Ascending aorta (tissue), 2 donors: ENCODE results near the gene ATP7A. TPM values are rescaled to one million over a fixed set of nuclear protein-coding genes. Genes with fewer than 3 reads are reported as not detected.

ENCODE experiments used
- DNase-seq, 2 donors: peaks; one replicate each; pipeline ENCODE4 v3.0.0-alpha.2; 2019; ENCODE audit warnings: low spot score in 2 of 2
- H3K27ac ChIP-seq, 2 donors: fragments of 200-600 bp; sonication (generic); one replicate each; pipeline ENCODE4 v1.5.1; 2016 to 2017; ENCODE audit warnings: mild to moderate bottlenecking in 1 of 2
- H3K27me3 ChIP-seq: fragments of 200-600 bp; sonication (generic); one replicate; pipeline ENCODE4 v1.5.1; 2017
- H3K36me3 ChIP-seq, 2 donors: fragments of 200-600 bp; sonication (generic); one replicate each; pipeline ENCODE4 v1.5.1; 2016
- H3K4me1 ChIP-seq, 2 donors: fragments of 200-600 bp; sonication (generic); one replicate each; pipeline ENCODE4 v1.5.1; 2016 to 2017; ENCODE audit warnings: mild to moderate bottlenecking in 1 of 2
- H3K4me3 ChIP-seq, 2 donors: fragments of 200-600 bp; sonication (generic); one replicate each; pipeline ENCODE4 v1.5.1; 2016 to 2017; ENCODE audit warnings: mild to moderate bottlenecking in 1 of 2
- H3K9me3 ChIP-seq, 2 donors: fragments of 200-600 bp; sonication (generic); one replicate each; pipeline ENCODE4 v1.5.1; 2016
- intact Hi-C: fragments of 100-400 bp; cut with DNase I; formaldehyde crosslinking; loops from one replicate; pipeline ENCODE4 v1.15.1; 2023
- total RNA-seq: library from RNA; depleted of rRNA; stranded (reverse); fragments of >200 nt; gene quantifications from one replicate; pipeline ENCODE4 v1.1.0, GENCODE V29; 2016
- TF ChIP-seq, protein P1 (sequence below), 3 experiments: fragments of 200-600 bp in 2 of 3; fragments of 450-650 bp in 1 of 3; sonication (generic) in 2 of 3; IDR thresholded peaks; one replicate each; pipeline ENCODE4 v1.5.1; 2016 to 2019; ENCODE audit warnings: antibody characterized with exemption in 3 of 3, mild to moderate bottlenecking in 1 of 3, moderate library complexity in 1 of 3

ATP7A gene
- total RNA-seq, 1 donor from 2014 or later, result 7.5 TPM

- no peak for DNase-seq
- no peak overlapping the region for H3K4me3 ChIP-seq
- no peaks in the 10 kb centered on the region for H3K9me3 ChIP-seq
- H3K4me1 ChIP-seq, result no peaks in the 10 kb centered on the region
- no peaks in the 10 kb centered on the region for H3K36me3 ChIP-seq
- intact Hi-C loops, result no loop called here
- no peak overlapping the region for H3K27ac ChIP-seq
- no peaks in the 10 kb centered on the region for H3K27me3 ChIP-seq
- TF ChIP-seq, protein P1, sequence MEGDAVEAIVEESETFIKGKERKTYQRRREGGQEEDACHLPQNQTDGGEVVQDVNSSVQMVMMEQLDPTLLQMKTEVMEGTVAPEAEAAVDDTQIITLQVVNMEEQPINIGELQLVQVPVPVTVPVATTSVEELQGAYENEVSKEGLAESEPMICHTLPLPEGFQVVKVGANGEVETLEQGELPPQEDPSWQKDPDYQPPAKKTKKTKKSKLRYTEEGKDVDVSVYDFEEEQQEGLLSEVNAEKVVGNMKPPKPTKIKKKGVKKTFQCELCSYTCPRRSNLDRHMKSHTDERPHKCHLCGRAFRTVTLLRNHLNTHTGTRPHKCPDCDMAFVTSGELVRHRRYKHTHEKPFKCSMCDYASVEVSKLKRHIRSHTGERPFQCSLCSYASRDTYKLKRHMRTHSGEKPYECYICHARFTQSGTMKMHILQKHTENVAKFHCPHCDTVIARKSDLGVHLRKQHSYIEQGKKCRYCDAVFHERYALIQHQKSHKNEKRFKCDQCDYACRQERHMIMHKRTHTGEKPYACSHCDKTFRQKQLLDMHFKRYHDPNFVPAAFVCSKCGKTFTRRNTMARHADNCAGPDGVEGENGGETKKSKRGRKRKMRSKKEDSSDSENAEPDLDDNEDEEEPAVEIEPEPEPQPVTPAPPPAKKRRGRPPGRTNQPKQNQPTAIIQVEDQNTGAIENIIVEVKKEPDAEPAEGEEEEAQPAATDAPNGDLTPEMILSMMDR (IDR thresholded peaks at IDR 0.05), result no peak
These were observed 50.6 kb downstream of the ATP7A start for GRCh38 chrX:77961063-77961462.

DNA sequence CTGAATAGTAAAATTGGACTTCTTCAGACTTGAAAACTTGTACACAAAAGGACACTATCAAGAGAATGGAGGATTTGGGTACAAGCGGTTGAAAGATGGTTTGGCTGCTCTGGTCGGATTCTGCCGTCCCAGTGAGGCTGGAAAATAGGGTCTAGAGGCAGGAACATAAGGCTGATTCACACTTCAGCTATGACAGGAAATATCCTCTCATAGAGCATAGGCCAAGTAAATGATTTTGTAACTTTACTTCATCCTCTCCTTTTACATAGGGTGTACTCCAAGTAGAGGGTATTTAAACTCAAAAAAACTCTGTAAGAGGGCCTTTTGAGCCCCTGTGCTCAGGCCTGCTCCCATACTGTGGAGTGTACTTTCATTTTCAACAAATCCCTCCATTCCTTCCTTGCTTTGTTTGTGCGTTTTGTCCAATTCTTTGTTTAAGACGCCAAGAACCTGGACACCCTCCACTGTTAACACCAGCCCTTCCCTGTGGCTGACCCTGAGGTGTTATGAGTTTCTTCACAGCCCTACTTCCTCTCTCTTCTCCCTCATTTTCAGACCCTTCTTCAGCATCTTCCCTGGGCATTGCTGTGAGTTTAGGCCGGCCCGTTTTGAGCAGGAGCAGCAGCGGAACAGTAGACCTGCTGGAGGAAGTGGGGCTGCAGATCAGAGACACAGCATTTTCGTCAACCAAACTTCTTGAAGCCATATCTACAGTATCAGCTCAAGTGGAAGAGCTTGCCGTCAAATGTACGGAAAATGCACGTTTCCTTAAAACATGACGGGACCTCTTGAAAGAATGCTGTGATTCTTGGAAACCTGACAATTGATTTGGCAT lies 51.8 kb downstream of the ATP7A start:
- H3K27ac ChIP-seq, result no peak overlapping the region
- TF ChIP-seq, protein P1 (IDR thresholded peaks at IDR 0.05), result no peak
- intact Hi-C loops, result no loop called here
- DNase-seq, result no peak
- no peaks in the 10 kb centered on the region for H3K4me1 ChIP-seq
- no peaks in the 10 kb centered on the region for H3K36me3 ChIP-seq
- H3K4me3 ChIP-seq, result no peak overlapping the region
- H3K9me3 ChIP-seq, result no peaks in the 10 kb centered on the region
- H3K27me3 ChIP-seq, result no peaks in the 10 kb centered on the region

- no peak for DNase-seq
- no peaks in the 10 kb centered on the region for H3K36me3 ChIP-seq
- H3K9me3 ChIP-seq, result no peaks in the 10 kb centered on the region
- no peaks in the 10 kb centered on the region for H3K4me1 ChIP-seq
- no peak overlapping the region for H3K27ac ChIP-seq
- no peak overlapping the region for H3K4me3 ChIP-seq
- H3K27me3 ChIP-seq, result no peaks in the 10 kb centered on the region
- intact Hi-C loops, result no loop called here
- TF ChIP-seq, protein P1 (IDR thresholded peaks at IDR 0.05), result no peak
These were observed 55.9 kb downstream of the ATP7A start for GRCh38 chrX:77966361-77966760.

- intact Hi-C loops, result no loop called here
- TF ChIP-seq, protein P1 (IDR thresholded peaks at IDR 0.05), result no peak
- Histone ChIP-seq H3K27ac (no peak overlapping the region), H3K9me3 (no peaks in the 10 kb centered on the region), H3K4me1 (no peaks in the 10 kb centered on the region), H3K27me3 (no peaks in the 10 kb centered on the region), H3K36me3 (no peaks in the 10 kb centered on the region), H3K4me3 (no peak overlapping the region)
- no peak for DNase-seq
These were observed 57.1 kb downstream of the ATP7A start for GRCh38 chrX:77967631-77968030.

GRCh38 chrX:77969538-77969937 lies 59.0 kb downstream of the ATP7A start, which contains the start of gene PGAM4:
Gene PGAM4 (minus strand): TSS chrX:77969638. CDS start chrX:77969638, 0 bp downstream.
- no peaks in the 10 kb centered on the region for H3K27me3 ChIP-seq
- no peaks in the 10 kb centered on the region for H3K4me1 ChIP-seq
- DNase-seq, result no peak
- TF ChIP-seq, protein P1 (IDR thresholded peaks at IDR 0.05), result no peak
- H3K36me3 ChIP-seq, result no peaks in the 10 kb centered on the region
- intact Hi-C loops, result no loop called here
- no peaks in the 10 kb centered on the region for H3K9me3 ChIP-seq
- no peak within 1 kb of the TSS for H3K27ac ChIP-seq
- no peak within 1 kb of the TSS for H3K4me3 ChIP-seq
